GM12873 (cell line): ENCODE results near the gene ALDH16A1.

ENCODE experiments used
- TF ChIP-seq, protein P1 (sequence below): IDR thresholded peaks from 2 replicates; pipeline ENCODE4 v1.5.1; 2012; ENCODE audit warnings: low read depth, mild to moderate bottlenecking, moderate library complexity, low read length, control low read depth; ENCODE audit not compliant: insufficient read depth; ENCODE audit errors: missing control alignments

The ALDH16A1 gene

DNA sequence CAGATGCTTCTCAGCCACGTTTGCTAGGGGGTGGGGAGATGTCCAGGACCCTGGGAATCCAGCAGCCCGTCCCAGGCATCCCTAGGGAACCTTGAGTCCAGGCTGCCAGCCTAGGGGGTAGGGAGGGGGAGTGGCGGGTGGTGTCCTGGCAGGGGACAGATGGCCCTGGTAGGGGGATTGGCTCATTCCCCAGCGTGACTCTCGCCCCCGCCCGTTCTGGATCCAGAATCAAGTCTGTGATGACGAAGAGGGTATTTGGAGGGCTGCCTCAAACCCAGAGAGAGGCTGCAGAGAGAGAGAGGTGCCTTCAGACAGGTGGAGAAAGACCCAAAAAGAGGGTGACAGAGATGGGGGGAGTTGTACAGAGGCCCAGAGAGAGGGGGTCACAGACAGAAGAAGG is 15.8 kb upstream of the ALDH16A1 start:
- TF ChIP-seq, protein P1, sequence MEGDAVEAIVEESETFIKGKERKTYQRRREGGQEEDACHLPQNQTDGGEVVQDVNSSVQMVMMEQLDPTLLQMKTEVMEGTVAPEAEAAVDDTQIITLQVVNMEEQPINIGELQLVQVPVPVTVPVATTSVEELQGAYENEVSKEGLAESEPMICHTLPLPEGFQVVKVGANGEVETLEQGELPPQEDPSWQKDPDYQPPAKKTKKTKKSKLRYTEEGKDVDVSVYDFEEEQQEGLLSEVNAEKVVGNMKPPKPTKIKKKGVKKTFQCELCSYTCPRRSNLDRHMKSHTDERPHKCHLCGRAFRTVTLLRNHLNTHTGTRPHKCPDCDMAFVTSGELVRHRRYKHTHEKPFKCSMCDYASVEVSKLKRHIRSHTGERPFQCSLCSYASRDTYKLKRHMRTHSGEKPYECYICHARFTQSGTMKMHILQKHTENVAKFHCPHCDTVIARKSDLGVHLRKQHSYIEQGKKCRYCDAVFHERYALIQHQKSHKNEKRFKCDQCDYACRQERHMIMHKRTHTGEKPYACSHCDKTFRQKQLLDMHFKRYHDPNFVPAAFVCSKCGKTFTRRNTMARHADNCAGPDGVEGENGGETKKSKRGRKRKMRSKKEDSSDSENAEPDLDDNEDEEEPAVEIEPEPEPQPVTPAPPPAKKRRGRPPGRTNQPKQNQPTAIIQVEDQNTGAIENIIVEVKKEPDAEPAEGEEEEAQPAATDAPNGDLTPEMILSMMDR: no peak

DNA sequence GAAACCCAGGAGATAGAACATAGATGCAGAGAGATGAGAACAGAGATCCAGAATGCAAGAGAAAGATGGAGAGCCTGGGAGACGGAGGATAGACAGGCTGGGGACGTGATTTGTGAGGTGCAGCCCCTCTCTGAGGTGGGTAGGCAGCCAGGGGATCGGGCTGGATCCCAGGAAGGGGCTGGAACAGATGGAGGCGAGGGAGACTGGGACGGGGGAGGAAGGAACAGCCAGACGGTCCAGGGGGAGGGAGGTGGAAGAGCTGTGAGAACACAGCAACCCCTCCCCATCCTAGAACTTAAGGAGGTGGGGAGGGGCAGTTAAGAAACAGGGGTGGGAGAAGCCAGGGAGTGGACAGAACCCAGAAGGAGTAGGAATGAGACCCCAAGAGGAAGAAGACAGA is 14.8 kb upstream of the ALDH16A1 start:
- TF ChIP-seq, protein P1: no peak

GRCh38 chr19:49439836-49440235 is 13.2 kb upstream of the ALDH16A1 start:
- TF ChIP-seq, protein P1: no peak

DNA sequence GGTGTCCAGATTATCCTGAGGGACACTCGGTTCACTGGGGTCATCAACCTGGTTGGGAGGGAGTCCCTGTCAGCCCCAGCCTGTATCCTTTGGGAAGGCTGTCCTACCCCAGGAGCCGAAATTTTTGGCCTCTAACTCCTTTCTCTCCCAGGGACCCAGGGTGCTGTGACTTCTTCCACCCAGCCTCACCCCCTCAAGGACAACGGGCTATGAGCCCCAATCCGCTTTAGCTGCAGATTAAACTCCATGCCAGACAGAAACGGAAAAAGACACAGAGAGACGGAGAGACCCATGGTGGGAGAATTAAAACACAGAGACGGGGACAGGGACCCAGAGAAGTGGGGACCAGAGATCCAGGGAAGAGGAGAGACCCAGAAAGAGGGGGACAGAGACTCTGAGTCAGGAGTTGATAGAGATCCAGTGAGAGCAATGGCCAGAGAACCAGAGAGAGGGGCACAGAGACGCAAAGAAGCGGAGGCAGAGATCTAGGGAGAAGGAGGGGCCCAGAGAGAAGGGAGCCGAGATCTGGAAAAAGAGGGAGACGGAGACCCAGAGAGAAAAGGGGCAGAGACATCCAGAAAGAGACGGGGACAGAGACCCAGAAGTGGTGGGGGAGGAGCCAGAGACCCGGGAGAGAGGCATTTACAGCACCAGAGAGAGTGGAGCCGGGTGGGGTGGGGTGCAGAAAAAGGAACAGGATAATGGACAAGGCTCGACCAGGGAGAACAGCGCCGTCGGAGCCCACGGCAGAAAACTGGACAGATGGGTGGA is 12.4 kb upstream of the ALDH16A1 start:
- TF ChIP-seq, protein P1: no peak

DNA sequence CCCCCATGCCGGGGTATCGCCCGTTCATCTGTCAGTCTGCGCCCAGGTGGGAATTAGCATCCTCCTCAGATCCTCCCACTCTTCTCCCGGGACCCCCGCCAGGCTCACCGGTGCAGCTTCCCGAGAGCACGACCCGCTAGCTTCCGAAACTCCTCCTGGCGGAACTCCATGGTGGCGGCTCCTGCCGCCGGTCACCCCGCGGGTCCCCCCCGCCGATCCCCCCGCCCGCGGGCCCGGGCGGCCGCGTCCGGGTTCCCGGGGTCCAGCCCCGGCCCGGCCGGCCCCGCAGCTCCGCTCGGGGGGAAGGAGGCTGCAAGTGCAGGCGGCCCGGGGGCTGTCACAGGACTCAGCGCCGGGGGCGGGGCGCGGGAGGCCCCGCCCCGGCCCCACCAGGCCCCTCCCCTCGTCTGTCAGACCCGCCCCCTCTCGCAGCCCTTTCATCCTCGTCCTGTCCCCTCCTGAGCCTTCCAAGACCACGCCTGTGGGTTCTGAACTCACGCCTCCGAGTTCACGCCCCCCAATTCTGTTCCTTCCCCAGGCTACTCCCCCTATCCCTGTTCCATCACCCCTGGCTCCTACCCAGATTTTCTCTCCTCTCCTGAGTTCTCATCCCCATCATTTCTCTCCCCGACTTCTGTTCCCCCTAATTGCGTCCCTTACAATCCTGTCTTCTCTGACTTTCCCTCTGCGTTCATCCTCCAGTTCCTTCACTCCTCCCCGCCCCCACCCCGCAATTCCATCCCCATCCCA is 11.6 kb upstream of the ALDH16A1 start, which contains the start of gene SLC17A7:
Gene SLC17A7, minus strand, starts transcription at position 318 of the 750 bp plus-strand sequence. Its CDS starts 148 bp downstream, at position 170.
- TF ChIP-seq, protein P1: no peak

DNA sequence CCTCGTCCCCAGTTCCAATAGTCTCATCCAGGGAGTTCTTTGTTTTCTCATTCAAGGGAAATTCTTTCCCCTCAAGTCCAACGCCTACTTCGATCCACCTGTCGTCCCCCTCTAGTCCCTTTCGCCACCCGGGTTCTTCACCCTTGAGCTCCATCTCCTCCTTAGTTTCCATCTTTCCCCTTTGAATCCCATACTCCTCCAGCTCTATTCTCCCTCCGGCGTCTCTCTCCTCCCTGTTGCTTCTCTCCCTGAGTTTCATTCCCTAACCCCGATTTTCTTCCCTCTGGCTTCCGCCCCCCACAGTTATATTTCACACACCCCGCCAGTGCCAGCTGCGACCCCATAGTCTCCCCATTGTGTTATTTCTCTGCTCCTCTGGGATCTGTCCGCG is 11.1 kb upstream of the ALDH16A1 start:
- TF ChIP-seq, protein P1: no peak

DNA sequence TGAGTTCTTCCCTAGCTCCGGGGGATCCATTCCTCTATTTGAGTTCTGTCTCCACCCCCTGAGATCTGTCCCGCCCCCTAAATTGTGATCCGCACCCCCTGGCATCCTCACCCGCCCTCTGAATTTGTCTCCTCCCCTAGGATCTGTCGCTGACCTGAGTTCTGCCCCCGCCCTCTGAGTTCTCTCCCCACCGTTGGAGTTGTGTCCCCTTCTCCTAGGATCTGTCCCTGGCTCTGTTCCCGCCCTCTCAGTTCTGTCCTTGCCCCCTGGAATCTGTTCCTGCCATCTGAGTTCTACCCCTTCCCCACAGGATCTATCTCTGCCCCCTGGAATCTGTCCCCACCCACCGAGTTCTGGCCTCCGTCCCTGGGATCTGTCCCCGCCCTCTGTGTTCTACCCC is 10.7 kb upstream of the ALDH16A1 start:
- TF ChIP-seq, protein P1: no peak
